HFF-Myc (cell line): ENCODE measurements around the gene CDC34.

ENCODE experiments used
- DNase-seq: peaks from one replicate; pipeline ENCODE4 v3.0.0-alpha.2; 2011; ENCODE audit warnings: low read depth; ENCODE audit errors: extremely low read depth
- H3K4me3 ChIP-seq: replicated peaks from 2 replicates; pipeline ENCODE4 v1.5.1; 2011; ENCODE audit warnings: low read depth, mild to moderate bottlenecking, control low read depth, low read length
- CTCF ChIP-seq: IDR thresholded peaks from 2 replicates; pipeline ENCODE4 v1.5.1; 2012; ENCODE audit warnings: mild to moderate bottlenecking, low read depth, low read length, control low read depth; ENCODE audit errors: missing control alignments

CDC34 gene

GRCh38 chr19:571566-571974, 40.0 kb downstream of the CDC34 start:
- no peak for TF ChIP-seq CTCF
- peak overlapping the region; percentile 49 for H3K4me3 ChIP-seq
- no peak for DNase-seq

- peak; percentile 92 for DNase-seq
- H3K4me3 ChIP-seq = peak within 1 kb of the TSS; percentile 99
- TF ChIP-seq CTCF = no peak
Observed at GRCh38 chr19:572140-572742, 40.7 kb downstream of the CDC34 start, which contains the start of gene BSG. Gene BSG, plus strand, starts transcription at chr19:572596. Its CDS starts 39 bp downstream, at chr19:572635.

GRCh38 chr19:572743-573518, 41.4 kb downstream of the CDC34 start:
- no peak for DNase-seq
- peak overlapping the region; percentile 99 for H3K4me3 ChIP-seq
- no peak for TF ChIP-seq CTCF

GRCh38 chr19:573519-573825, 41.9 kb downstream of the CDC34 start:
- DNase-seq = no peak
- no peak for TF ChIP-seq CTCF
- H3K4me3 ChIP-seq = peak overlapping the region; percentile 99

- DNase-seq = no peak
- H3K4me3 ChIP-seq = peak overlapping the region; percentile 99
- TF ChIP-seq CTCF = no peak
Observed at GRCh38 chr19:574658-575526, 43.3 kb downstream of the CDC34 start.

- DNase-seq = no peak
- H3K4me3 ChIP-seq = peak overlapping the region; percentile 99
- no peak for TF ChIP-seq CTCF
Observed at GRCh38 chr19:575527-576506, 44.3 kb downstream of the CDC34 start.
